ENCODE measurements around the gene PMP22. TPM values are rescaled to one million over a fixed set of nuclear protein-coding genes. Genes with fewer than 3 reads are reported as not detected.
A peak's percentile ranks its signal among the peaks of the same experiment; 100 is the strongest.

The PMP22 gene
- total RNA-seq, 2 donors from 2014 or later: 3.1 to 5.5 TPM

DNA sequence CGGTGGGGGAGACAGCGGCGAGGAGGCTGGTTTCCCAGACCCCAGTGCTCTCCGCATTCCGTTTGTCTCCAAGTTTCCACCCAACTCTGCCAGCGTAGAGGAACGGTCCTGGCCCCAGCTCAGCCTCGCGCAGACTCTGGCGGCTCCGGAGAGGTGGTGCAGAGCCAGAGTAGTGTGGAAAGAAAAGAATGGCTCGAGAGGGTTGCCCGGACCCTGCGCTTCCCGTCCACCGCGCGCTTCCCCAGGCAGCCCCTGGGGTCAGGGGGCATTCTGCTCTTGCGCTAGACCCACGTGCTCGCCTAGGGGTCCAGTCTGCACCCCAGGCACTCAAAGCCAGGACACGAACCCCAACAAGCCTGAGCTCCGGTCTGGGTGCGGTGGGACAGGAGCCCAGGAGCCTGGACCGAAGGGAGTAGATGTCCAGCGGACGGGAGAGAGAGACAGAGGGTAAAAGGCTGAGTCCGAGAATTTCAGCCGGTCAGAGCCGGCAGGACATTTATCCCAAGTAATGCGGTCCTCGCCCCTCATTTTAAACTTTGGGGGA lies 3.8 kb downstream of the PMP22 start:
- Mint-ChIP-seq H3K36me3 (ENCODE audit: low read depth) (no peaks in the 10 kb centered on the region), H3K27ac (no peak overlapping the region), H3K9me3 (no peaks in the 10 kb centered on the region), H3K27me3 (ENCODE audit: insufficient read depth) (peaks cover 84% of the 10 kb centered on the region), H3K4me1 (peaks cover 27% of the 10 kb centered on the region), H3K4me3 (peak overlapping the region; percentile 78)
- DNase-seq: peak; percentile 93
- Histone ChIP-seq H3K27ac (ENCODE audit: low read depth, low read length) (no peak overlapping the region), H3K4me3 (ENCODE audit: low read length) (peak overlapping the region; percentile 88), H3K36me3 (ENCODE audit: control insufficient read depth, insufficient read depth, low read length) (no peaks in the 10 kb centered on the region), H3K9me3 (ENCODE audit: control insufficient read depth, low read length) (no peaks in the 10 kb centered on the region), H3K27me3 (ENCODE audit: control insufficient read depth, insufficient read depth, low read length, poor library complexity, severe bottlenecking) (peaks cover 75% of the 10 kb centered on the region), H3K9ac (ENCODE audit: extremely low read depth, low read length, poor library complexity, severe bottlenecking) (no peak overlapping the region), H3K4me1 (ENCODE audit: control insufficient read depth, insufficient read depth, low read length) (no peaks in the 10 kb centered on the region)
- TF ChIP-seq CTCF (conservative IDR thresholded peaks at IDR 0.05): no peak
- WGBS, 2 experiments (ENCODE audit: insufficient coverage in 1 of 2, insufficient read length in 1 of 2): 7 to 11% methylated on average over 7 to 32 of the region's 32 CpGs

GRCh38 chr17:15260376-15261257 lies 4.5 kb downstream of the PMP22 start:
- Histone ChIP-seq H3K9me3 (ENCODE audit: control insufficient read depth, low read length) (no peaks in the 10 kb centered on the region), H3K4me3 (ENCODE audit: low read length) (peak overlapping the region; percentile 88), H3K36me3 (ENCODE audit: control insufficient read depth, insufficient read depth, low read length) (no peaks in the 10 kb centered on the region), H3K9ac (ENCODE audit: extremely low read depth, low read length, poor library complexity, severe bottlenecking) (peak overlapping the region; percentile 28), H3K27ac (ENCODE audit: low read depth, low read length) (no peak overlapping the region), H3K4me1 (ENCODE audit: control insufficient read depth, insufficient read depth, low read length) (no peaks in the 10 kb centered on the region), H3K27me3 (ENCODE audit: control insufficient read depth, insufficient read depth, low read length, poor library complexity, severe bottlenecking) (peaks cover 68% of the 10 kb centered on the region)
- peak overlapping the region; percentile 78 for H3K4me3 Mint-ChIP-seq
- peak; percentile 94 for TF ChIP-seq CTCF (conservative IDR thresholded peaks at IDR 0.05)
- DNase-seq: peak; percentile 98
- H3K27ac Mint-ChIP-seq: peak overlapping the region; percentile 81
- H3K36me3 Mint-ChIP-seq (ENCODE audit: low read depth): no peaks in the 10 kb centered on the region
- peaks cover 27% of the 10 kb centered on the region for H3K4me1 Mint-ChIP-seq
- peaks cover 77% of the 10 kb centered on the region for H3K27me3 Mint-ChIP-seq (ENCODE audit: insufficient read depth)
- 1 to 6% methylated on average over 10 to 67 of the region's 67 CpGs for WGBS, 2 experiments (ENCODE audit: insufficient coverage in 1 of 2, insufficient read length in 1 of 2)
- no peaks in the 10 kb centered on the region for H3K9me3 Mint-ChIP-seq

DNA sequence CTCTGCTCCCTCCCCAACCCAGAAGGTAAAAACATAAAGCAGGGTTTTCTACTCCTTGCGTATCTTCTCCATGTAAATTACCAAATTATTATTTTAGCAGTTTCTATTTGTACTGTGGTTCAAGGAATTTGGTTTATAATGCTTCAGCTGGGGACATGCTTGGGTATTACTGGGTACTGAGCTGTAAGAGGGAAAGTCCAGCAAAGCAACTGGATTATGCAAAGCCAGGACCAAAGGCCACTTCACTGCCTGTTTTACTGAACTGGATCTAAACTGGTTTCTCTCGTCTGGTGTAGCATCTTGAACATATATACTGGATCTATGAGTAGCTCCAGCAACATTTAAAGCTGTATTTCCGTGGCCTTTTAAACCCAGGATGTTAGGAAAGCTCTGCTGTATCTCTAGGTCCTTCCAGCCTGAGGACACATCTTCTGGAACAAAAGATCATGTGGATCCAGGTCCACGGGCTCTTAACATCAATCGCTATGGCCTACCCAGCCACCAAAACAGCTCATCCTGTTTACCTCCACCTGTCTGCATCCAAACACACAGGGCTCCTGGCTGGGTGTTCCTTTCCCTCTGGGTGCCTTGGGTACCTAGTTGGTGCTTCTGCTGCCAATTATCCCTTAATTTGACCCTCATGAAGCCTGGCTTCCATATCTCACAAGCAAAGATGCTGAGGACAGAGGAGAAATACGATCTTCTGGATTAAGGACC lies 7.2 kb downstream of the PMP22 start:
- H3K4me3 ChIP-seq (ENCODE audit: low read length): no peak overlapping the region

More for the DNA sequence above, 7.2 kb downstream of the PMP22 start:
- no peak for TF ChIP-seq CTCF (conservative IDR thresholded peaks at IDR 0.05)
- Histone ChIP-seq H3K4me1 (ENCODE audit: control insufficient read depth, insufficient read depth, low read length) (no peaks in the 10 kb centered on the region), H3K9ac (ENCODE audit: extremely low read depth, low read length, poor library complexity, severe bottlenecking) (no peak overlapping the region), H3K27me3 (ENCODE audit: control insufficient read depth, insufficient read depth, low read length, poor library complexity, severe bottlenecking) (peaks cover 41% of the 10 kb centered on the region), H3K27ac (ENCODE audit: low read depth, low read length) (no peak overlapping the region), H3K9me3 (ENCODE audit: control insufficient read depth, low read length) (no peaks in the 10 kb centered on the region), H3K36me3 (ENCODE audit: control insufficient read depth, insufficient read depth, low read length) (no peaks in the 10 kb centered on the region)
- no peaks in the 10 kb centered on the region for H3K36me3 Mint-ChIP-seq (ENCODE audit: low read depth)
- no peak overlapping the region for H3K27ac Mint-ChIP-seq
- no peak for DNase-seq
- 90 to 94% methylated on average over 5 of the region's 6 CpGs for WGBS, 2 experiments (ENCODE audit: insufficient coverage in 1 of 2, insufficient read length in 1 of 2)
- H3K27me3 Mint-ChIP-seq (ENCODE audit: insufficient read depth): peaks cover 52% of the 10 kb centered on the region
- H3K4me3 Mint-ChIP-seq: no peak overlapping the region
- H3K4me1 Mint-ChIP-seq: peaks cover 23% of the 10 kb centered on the region
- no peaks in the 10 kb centered on the region for H3K9me3 Mint-ChIP-seq

Measured in endodermal cell (in vitro differentiated cells).